Upper lobe of left lung (tissue), 4 donors: ENCODE results near the gene ZNF512B.

Experiments
- CTCF ChIP-seq, 6 experiments: fragments of 450-650 bp in 4 of 6; fragments of 200-600 bp in 2 of 6; sonication (generic) in 2 of 6; IDR thresholded peaks; one replicate each; pipeline ENCODE4 v1.5.1; 2016 to 2019; ENCODE audit warnings: antibody characterized with exemption in 6 of 6
- EP300 ChIP-seq, 4 donors: sonication (generic); formaldehyde crosslinking; IDR thresholded peaks; one replicate each; pipeline ENCODE4 v1.5.1; 2017; ENCODE audit warnings: antibody characterized with exemption in 4 of 4, control low read depth in 2 of 4
- POLR2A ChIP-seq, 4 donors: fragments of 450-650 bp; IDR thresholded peaks; one replicate each; pipeline ENCODE4 v1.5.1; 2016 to 2017; ENCODE audit warnings: antibody characterized with exemption in 4 of 4, mild to moderate bottlenecking in 2 of 4
- POLR2AphosphoS5 ChIP-seq, 2 donors: sonication (generic); formaldehyde crosslinking; IDR thresholded peaks; one replicate each; pipeline ENCODE4 v1.5.1; 2017; ENCODE audit warnings: antibody characterized with exemption in 2 of 2

DNA sequence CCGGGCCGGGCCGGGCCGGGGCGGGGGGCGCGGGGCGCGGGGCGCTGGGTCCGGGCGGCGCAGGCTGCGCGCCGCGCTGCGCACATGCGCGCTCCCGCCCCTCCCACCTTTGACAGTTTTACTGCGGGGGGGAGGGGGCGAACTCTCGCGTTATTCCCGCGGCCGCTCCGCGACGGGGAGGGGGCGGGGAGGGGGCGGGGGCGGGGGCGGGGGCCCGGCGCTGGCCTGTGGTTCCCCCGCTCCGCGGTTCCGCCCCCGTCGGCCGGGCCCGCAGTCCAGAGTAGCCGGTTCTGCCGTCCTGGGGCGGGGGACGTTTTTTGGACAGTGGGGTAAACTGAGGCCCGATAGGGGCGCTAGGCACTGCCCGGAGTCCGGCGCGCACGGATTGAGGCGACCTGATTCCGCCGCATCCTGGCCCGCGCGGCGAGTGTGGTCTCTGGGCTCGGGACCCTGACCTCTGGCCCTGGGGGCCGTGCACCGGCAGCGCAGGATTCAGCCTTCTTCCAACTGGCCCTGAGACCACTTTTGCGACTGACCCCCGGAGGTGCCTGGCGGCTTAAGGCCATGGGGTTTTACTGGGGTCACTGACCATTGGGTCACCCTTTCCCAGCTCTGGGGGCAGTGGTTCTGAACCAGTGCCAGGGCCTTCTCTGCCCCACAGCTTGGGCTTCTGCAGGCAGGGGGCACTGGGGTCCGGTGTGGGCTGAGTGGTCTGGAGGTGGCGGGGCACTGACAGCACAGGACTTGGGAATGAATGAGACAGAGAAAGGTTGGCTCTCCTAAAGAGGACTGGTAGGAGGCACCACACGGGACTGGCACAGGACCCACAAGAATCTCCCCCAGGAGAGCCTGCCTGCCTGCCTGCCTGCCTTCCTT, at the start of gene ZNF512B:
- no peak for TF ChIP-seq POLR2A (IDR thresholded peaks at IDR 0.05)
- no peak for TF ChIP-seq CTCF (IDR thresholded peaks at IDR 0.05)
- peak in 1 of 2 donors; percentile 5 for TF ChIP-seq POLR2AphosphoS5 (IDR thresholded peaks at IDR 0.05)
- TF ChIP-seq EP300 (IDR thresholded peaks at IDR 0.05): no peak
